Mucosa of descending colon (tissue), 3 donors: ENCODE results near the gene CCDC149. TPM values are rescaled to one million over a fixed set of nuclear protein-coding genes. Genes with fewer than 3 reads are reported as not detected.
A peak's percentile ranks its signal among the peaks of the same experiment; 100 is the strongest.

Experiments
- ATAC-seq: fragments of 200-7000 bp; cut with Tn5 transposase; one replicate; pipeline ENCODE4 v1.9.1; 2020; ENCODE audit warnings: mild to moderate bottlenecking, moderate library complexity
- DNase-seq, 3 donors: peaks; one replicate each; pipeline ENCODE4 v3.0.0-alpha.2; 2020
- H3K36me3 ChIP-seq: fragments of 200-600 bp; one replicate; pipeline ENCODE4 v1.8.0; 2021; ENCODE audit warnings: low read depth, mild to moderate bottlenecking
- H3K4me1 ChIP-seq: fragments of 200-600 bp; one replicate; pipeline ENCODE4 v1.8.0; 2021; ENCODE audit warnings: low read depth, mild to moderate bottlenecking
- H3K4me3 ChIP-seq: fragments of 200-600 bp; one replicate; pipeline ENCODE4 v1.8.0; 2021; ENCODE audit warnings: mild to moderate bottlenecking
- H3K9me3 ChIP-seq: fragments of 200-600 bp; one replicate; pipeline ENCODE4 v1.8.0; 2021; ENCODE audit warnings: mild to moderate bottlenecking
- intact Hi-C, 2 donors: fragments of 100-400 bp; cut with DNase I in 1 of 2; cut with micrococcal nuclease in 1 of 2; formaldehyde crosslinking; loops; one replicate each; pipeline versions ENCODE4 v1.11.0 to v1.11.1; 2022; cut with DNase I, micrococcal nuclease
- total RNA-seq, 3 donors: library from RNA; stranded (reverse); fragmentation: NEBNext Ultra II Directional in 2 of 3; extraction: Animal tissue kit (Norgen Biotek cat#: 25700) in 2 of 3; gene quantifications; one replicate each; pipeline versions ENCODE4 v1.2.1 to v1.2.4, GENCODE V29; 2021 to 2023
- TF ChIP-seq, protein P1 (sequence below): fragments of 200-600 bp; IDR thresholded peaks from one replicate; pipeline ENCODE4 v1.8.0; 2022; ENCODE audit warnings: antibody characterized with exemption, mild to moderate bottlenecking
- donor health status: DM: no; HTN: no; CAD: no; lungs with moderate emphysema.
- donor health status: DM: no; HTN: no; CAD: no.
- donor health status: DM: no; HTN: yes; CAD: no.

Gene CCDC149
- total RNA-seq, 3 donors from 2014 or later: 14.1 to 23.7 (median 14.2) TPM

DNA sequence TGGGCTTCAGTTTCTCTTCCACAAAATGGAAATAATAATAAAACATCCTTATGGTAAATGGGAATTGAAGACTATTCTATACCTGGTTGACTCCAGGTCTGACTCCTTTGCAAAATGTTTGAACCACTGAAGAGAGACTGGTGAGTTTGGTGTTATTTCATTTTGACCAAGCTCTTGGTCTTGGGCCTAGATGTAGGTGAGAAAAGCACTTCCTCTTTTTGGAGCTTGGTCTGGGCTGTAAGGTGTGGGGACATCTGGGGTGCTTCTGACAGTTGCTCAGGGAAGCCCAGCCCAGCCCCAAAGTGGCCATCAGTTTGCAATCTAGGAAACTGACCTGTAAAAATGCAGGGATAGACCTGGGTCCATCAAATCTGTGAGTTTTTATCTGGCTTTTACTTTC is 144.2 kb downstream of the CCDC149 start:
- DNase-seq (no peak), ATAC-seq (no peak)
- H3K4me3 ChIP-seq: no peak overlapping the region
- no peaks in the 10 kb centered on the region for H3K36me3 ChIP-seq
- TF ChIP-seq, protein P1, sequence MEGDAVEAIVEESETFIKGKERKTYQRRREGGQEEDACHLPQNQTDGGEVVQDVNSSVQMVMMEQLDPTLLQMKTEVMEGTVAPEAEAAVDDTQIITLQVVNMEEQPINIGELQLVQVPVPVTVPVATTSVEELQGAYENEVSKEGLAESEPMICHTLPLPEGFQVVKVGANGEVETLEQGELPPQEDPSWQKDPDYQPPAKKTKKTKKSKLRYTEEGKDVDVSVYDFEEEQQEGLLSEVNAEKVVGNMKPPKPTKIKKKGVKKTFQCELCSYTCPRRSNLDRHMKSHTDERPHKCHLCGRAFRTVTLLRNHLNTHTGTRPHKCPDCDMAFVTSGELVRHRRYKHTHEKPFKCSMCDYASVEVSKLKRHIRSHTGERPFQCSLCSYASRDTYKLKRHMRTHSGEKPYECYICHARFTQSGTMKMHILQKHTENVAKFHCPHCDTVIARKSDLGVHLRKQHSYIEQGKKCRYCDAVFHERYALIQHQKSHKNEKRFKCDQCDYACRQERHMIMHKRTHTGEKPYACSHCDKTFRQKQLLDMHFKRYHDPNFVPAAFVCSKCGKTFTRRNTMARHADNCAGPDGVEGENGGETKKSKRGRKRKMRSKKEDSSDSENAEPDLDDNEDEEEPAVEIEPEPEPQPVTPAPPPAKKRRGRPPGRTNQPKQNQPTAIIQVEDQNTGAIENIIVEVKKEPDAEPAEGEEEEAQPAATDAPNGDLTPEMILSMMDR: no peak
- intact Hi-C loops: no loop called here
- no peaks in the 10 kb centered on the region for H3K4me1 ChIP-seq
- no peaks in the 10 kb centered on the region for H3K9me3 ChIP-seq

DNA sequence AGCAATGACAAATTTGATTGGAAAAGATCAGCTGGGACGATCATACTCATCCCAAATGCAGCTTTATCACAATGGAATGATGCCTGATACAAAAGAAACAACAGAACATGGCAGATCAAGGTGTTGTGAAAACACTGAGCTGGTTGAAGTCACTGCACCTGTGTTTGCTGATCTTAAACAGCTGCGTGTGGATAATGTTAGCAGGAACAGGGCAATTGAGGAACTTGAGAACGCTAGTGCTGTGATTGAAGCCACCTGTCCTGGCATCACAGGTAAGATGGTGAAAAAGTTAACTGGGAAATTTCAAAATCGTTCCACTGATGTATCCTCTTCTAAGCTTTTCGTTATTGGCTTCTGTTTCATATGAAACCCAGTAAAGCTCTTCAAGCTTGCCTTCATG is 144.8 kb downstream of the CCDC149 start:
- H3K4me1 ChIP-seq: no peaks in the 10 kb centered on the region
- H3K9me3 ChIP-seq: no peaks in the 10 kb centered on the region
- TF ChIP-seq, protein P1: no peak
- intact Hi-C loops: no loop called here
- H3K36me3 ChIP-seq: no peaks in the 10 kb centered on the region
- DNase-seq (no peak), ATAC-seq (peak; percentile 47)
- H3K4me3 ChIP-seq: no peak overlapping the region

DNA sequence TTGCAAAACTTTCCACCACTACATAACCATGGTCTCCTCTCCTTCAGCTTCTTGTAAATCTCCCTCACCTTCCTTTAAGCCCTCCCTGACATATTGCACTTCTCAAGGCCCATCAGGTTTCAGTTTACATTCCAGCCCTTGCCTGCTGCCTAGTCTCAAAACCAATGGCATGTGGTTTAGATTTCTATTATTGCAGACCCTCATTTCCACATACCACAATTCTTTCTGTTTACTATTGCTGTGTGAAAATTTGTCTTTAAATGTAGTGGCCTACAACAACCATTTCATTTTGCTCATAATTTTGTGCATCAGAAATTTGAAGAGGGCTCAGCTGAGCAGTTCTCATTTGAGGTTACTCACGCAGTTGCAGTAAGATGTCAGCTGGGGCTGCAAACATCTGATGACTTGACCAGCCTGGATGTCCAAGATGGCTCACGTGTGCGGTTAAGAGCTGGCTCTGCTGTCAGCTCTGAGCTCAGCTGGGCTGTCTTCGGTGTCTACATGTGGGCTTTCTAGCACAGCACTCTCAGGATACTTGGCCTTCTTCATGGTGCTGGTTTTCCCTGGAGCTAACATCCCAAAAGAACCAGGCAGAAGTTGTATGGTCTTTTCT is 147.4 kb downstream of the CCDC149 start:
- no peaks in the 10 kb centered on the region for H3K9me3 ChIP-seq
- ATAC-seq: no peak
- H3K36me3 ChIP-seq: no peaks in the 10 kb centered on the region
- intact Hi-C loops: no loop called here
- TF ChIP-seq, protein P1: no peak
- H3K4me1 ChIP-seq: no peaks in the 10 kb centered on the region
- H3K4me3 ChIP-seq: no peak overlapping the region
- no peak for DNase-seq

DNA sequence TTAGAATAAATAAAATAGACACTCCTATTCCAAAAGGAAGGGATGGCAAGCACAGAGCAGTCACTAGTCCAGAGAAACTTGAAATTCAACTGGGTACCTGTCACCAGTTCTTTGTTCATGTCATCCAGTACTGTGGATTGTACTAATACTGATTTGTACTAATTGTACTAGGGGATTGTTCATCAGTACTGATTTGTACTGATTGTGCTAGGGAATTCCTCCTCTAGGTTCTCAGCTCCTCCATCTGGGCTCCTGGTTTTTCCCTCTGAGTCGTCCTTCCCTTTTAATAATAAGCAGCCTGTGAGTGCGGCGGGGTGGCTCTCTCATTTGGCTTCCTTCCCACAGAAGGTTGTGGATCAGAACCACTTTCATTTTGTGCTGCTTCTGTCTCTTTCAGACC is 148.5 kb downstream of the CCDC149 start:
- H3K36me3 ChIP-seq: no peaks in the 10 kb centered on the region
- DNase-seq (no peak), ATAC-seq (no peak)
- H3K9me3 ChIP-seq: no peaks in the 10 kb centered on the region
- no peak overlapping the region for H3K4me3 ChIP-seq
- H3K4me1 ChIP-seq: no peaks in the 10 kb centered on the region
- intact Hi-C loops: no loop called here
- TF ChIP-seq, protein P1: no peak

DNA sequence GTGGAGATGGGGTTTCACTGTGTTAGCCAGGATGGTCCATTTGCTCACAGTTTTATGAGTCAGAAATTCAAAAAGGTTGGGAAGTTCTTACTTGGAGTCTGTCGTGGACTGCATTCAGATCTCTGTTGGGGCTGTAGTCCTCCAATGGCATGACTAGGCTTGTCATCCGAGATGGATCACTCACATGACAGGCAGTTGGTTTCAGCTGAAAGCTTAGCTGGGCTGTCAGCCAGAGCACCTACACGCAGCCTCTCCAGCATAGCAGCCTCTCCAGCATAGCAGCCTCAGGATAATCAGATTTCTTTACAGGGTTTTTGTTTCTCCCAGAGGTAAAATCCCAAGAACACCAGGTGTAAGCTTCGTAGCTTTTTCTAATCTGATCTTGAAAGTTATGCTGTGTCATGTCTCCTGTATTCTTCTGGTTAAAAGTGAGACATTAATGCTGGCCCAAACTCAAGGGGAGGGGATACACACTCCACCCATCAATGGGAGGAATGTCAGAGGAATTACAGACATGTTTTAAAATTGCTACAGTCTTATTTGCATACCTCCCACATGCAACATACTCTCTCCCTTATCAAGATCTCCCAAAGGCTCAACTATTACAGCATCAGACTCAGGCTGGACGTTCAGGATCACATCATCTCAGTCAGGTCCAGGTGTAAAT is 149.1 kb downstream of the CCDC149 start:
- DNase-seq: no peak
- Histone ChIP-seq H3K4me1 (no peaks in the 10 kb centered on the region), H3K9me3 (no peaks in the 10 kb centered on the region), H3K4me3 (no peak overlapping the region), H3K36me3 (no peaks in the 10 kb centered on the region)
- intact Hi-C loops: no loop called here
- TF ChIP-seq, protein P1: no peak
- no peak for ATAC-seq

Other genes with a start within 250 kb of the CCDC149 start
- gene SOD3, start 117.5 kb downstream of the CCDC149 start, total RNA-seq: 10 to 100 TPM; 18.0 to 33.0 (median 25.6) TPM
- 1 to 10 TPM in 1 of 3 donors, under 1 TPM in 2; 0.43 to 2.5 (median 0.53) TPM for gene LGI2, start 117.9 kb upstream of the CCDC149 start, total RNA-seq
- gene SEPSECS, start 247.4 kb upstream of the CCDC149 start, total RNA-seq: 10 to 100 TPM; 13.4 to 26.2 (median 13.6) TPM